HEK293 (cell line): ENCODE measurements around the gene A2ML1.

Experiments used
- CTCF ChIA-PET: fragments of 350-600 bp; formaldehyde crosslinking; extraction: SDS; loops from one replicate; lab custom pipeline; 2021; ENCODE audit warnings: antibody characterized with exemption; lab: Yijun Ruan, JAX
- POLR2A ChIA-PET: fragments of 300-600 bp; formaldehyde crosslinking; extraction: SDS; loops from one replicate; lab custom pipeline; 2020; ENCODE audit warnings: antibody characterized with exemption, inconsistent platforms; lab: Yijun Ruan, JAX
- H3K27ac ChIP-seq: fragments of 200-500 bp; sonication (Bioruptor generic); 2 replicates; pipeline ENCODE4 v1.5.1; 2014; ENCODE audit warnings: low read depth, low read length, control low read depth, inconsistent platforms; ENCODE audit errors: extremely low read depth
- H3K36me3 ChIP-seq, 2 experiments: fragments of 200-500 bp in 1 of 2; sonication (Bioruptor generic) in 1 of 2; 1 replicate in 1 of 2; 2 replicates in 1 of 2; pipeline ENCODE4 v1.5.1; 2014 to 2017; ENCODE audit warnings: inconsistent platforms in 2 of 2, low read length in 2 of 2; ENCODE audit not compliant: control insufficient read depth in 2 of 2, insufficient read depth in 1 of 2
- H3K4me1 ChIP-seq: fragments of 200-500 bp; sonication (Bioruptor generic); 2 replicates; pipeline ENCODE4 v1.5.1; 2014; ENCODE audit warnings: mild to moderate bottlenecking, low read length, inconsistent platforms; ENCODE audit not compliant: control insufficient read depth, insufficient read depth
- H3K4me3 ChIP-seq: 2 replicates; pipeline ENCODE4 v1.5.1; 2011; ENCODE audit warnings: low read depth, mild to moderate bottlenecking, control low read depth, low read length, moderate library complexity
- H3K9me3 ChIP-seq: fragments of 200-500 bp; sonication (Bioruptor generic); 2 replicates; pipeline ENCODE4 v1.5.1; 2014; ENCODE audit warnings: low read depth, low read length, inconsistent platforms; ENCODE audit not compliant: control insufficient read depth, insufficient read depth
- GLIS1 ChIP-seq: fragments of 450-650 bp; formaldehyde crosslinking; IDR thresholded peaks from 2 replicates; pipeline ENCODE4 v1.5.1; 2016; ENCODE audit warnings: missing biosample characterization, missing genetic modification characterization
- GLIS2 ChIP-seq: fragments of 450-650 bp; formaldehyde crosslinking; IDR thresholded peaks from 2 replicates; pipeline ENCODE4 v1.5.1; 2016; ENCODE audit warnings: missing biosample characterization, missing genetic modification characterization
- HOXD13 ChIP-seq: sonication (generic); formaldehyde crosslinking; IDR thresholded peaks from 2 replicates; pipeline ENCODE4 v1.8.0; 2022; ENCODE audit warnings: missing genetic modification reagents, borderline replicate concordance
- KLF1 ChIP-seq: fragments of 450-650 bp; formaldehyde crosslinking; IDR thresholded peaks from 2 replicates; pipeline ENCODE4 v1.5.1; 2016; ENCODE audit warnings: missing biosample characterization, missing genetic modification characterization
- KLF9 ChIP-seq: fragments of 450-650 bp; formaldehyde crosslinking; IDR thresholded peaks from 2 replicates; pipeline ENCODE4 v1.5.1; 2016; ENCODE audit warnings: missing biosample characterization, missing genetic modification characterization, low read depth
- MEIS1 ChIP-seq: sonication (generic); formaldehyde crosslinking; IDR thresholded peaks from 2 replicates; pipeline ENCODE4 v1.8.1; 2022; ENCODE audit warnings: missing genetic modification reagents, mild to moderate bottlenecking, borderline replicate concordance
- REPIN1 ChIP-seq: fragments of 450-650 bp; formaldehyde crosslinking; IDR thresholded peaks from 2 replicates; pipeline ENCODE4 v1.5.1; 2017; ENCODE audit warnings: missing biosample characterization, missing genetic modification characterization, low read depth
- ZBTB17 ChIP-seq: fragments of 450-650 bp; formaldehyde crosslinking; IDR thresholded peaks from 2 replicates; pipeline ENCODE4 v1.5.1; 2016; ENCODE audit warnings: missing biosample characterization, missing genetic modification characterization
- ZEB2 ChIP-seq: fragments of 450-650 bp; formaldehyde crosslinking; IDR thresholded peaks from 2 replicates; pipeline ENCODE4 v1.5.1; 2016; ENCODE audit warnings: missing biosample characterization, missing genetic modification characterization
- ZFP69B ChIP-seq: fragments of 450-650 bp; formaldehyde crosslinking; IDR thresholded peaks from 2 replicates; pipeline ENCODE4 v1.5.1; 2016; ENCODE audit warnings: missing biosample characterization, missing genetic modification characterization
- ZNF140 ChIP-seq: fragments of 450-650 bp; formaldehyde crosslinking; IDR thresholded peaks from 2 replicates; pipeline ENCODE4 v1.5.1; 2016; ENCODE audit warnings: missing biosample characterization, missing genetic modification characterization
- ZNF274 ChIP-seq, 2 experiments: fragments of 200-500 bp in 1 of 2; fragments of 450-650 bp in 1 of 2; sonication (Bioruptor generic) in 1 of 2; formaldehyde crosslinking in 1 of 2; IDR thresholded peaks; 2 replicates each; pipeline versions ENCODE4 v1.5.1 to v1.6.1; 2014 to 2016; ENCODE audit warnings: borderline replicate concordance in 1 of 2, inconsistent platforms in 1 of 2, low read length in 1 of 2, missing biosample characterization in 1 of 2, missing genetic modification characterization in 1 of 2
- ZNF366 ChIP-seq: fragments of 450-650 bp; formaldehyde crosslinking; conservative IDR thresholded peaks from 2 replicates; pipeline ENCODE4 v1.5.1; 2016; ENCODE audit warnings: missing biosample characterization, missing genetic modification characterization
- ZNF394 ChIP-seq: fragments of 450-650 bp; formaldehyde crosslinking; IDR thresholded peaks from 2 replicates; pipeline ENCODE4 v1.5.1; 2016; ENCODE audit warnings: missing biosample characterization, missing genetic modification characterization, mild to moderate bottlenecking, moderate library complexity, borderline replicate concordance
- ZNF510 ChIP-seq: fragments of 450-650 bp; formaldehyde crosslinking; IDR thresholded peaks from 2 replicates; pipeline ENCODE4 v1.5.1; 2018; ENCODE audit warnings: mild to moderate bottlenecking, missing genetic modification characterization, missing biosample characterization; ENCODE audit not compliant: insufficient replicate concordance
- ZNF548 ChIP-seq: fragments of 450-650 bp; formaldehyde crosslinking; IDR thresholded peaks from 2 replicates; pipeline ENCODE4 v1.5.1; 2016; ENCODE audit warnings: missing biosample characterization, missing genetic modification characterization
- ZNF658 ChIP-seq: fragments of 450-650 bp; formaldehyde crosslinking; IDR thresholded peaks from 2 replicates; pipeline ENCODE4; 2016; ENCODE audit warnings: missing biosample characterization, missing genetic modification characterization
- ZNF660 ChIP-seq: fragments of 450-650 bp; IDR thresholded peaks from 2 replicates; pipeline ENCODE4 v1.5.1; 2018; ENCODE audit warnings: missing biosample characterization, mild to moderate bottlenecking, missing genetic modification characterization
- ZNF791 ChIP-seq: fragments of 450-650 bp; formaldehyde crosslinking; IDR thresholded peaks from 2 replicates; pipeline ENCODE4 v1.5.1; 2016; ENCODE audit warnings: missing biosample characterization, missing genetic modification characterization
- ZNF830 ChIP-seq: fragments of 450-650 bp; IDR thresholded peaks from 2 replicates; pipeline ENCODE4 v1.5.0; 2018; ENCODE audit warnings: missing biosample characterization, missing genetic modification characterization, low read depth, mild to moderate bottlenecking, moderate library complexity
- ZSCAN16 ChIP-seq: fragments of 450-650 bp; formaldehyde crosslinking; IDR thresholded peaks from 2 replicates; pipeline ENCODE4 v1.5.1; 2016; ENCODE audit warnings: missing biosample characterization, missing genetic modification characterization
- ZSCAN23 ChIP-seq: fragments of 450-650 bp; formaldehyde crosslinking; IDR thresholded peaks from 2 replicates; pipeline ENCODE4 v1.5.1; 2016; ENCODE audit warnings: missing biosample characterization, missing genetic modification characterization
- ZSCAN30 ChIP-seq: fragments of 450-650 bp; IDR thresholded peaks from 2 replicates; pipeline ENCODE4 v1.5.1; 2018; ENCODE audit warnings: missing biosample characterization, mild to moderate bottlenecking, missing genetic modification characterization, moderate library complexity
- TF ChIP-seq, protein P1 (sequence below): fragments of 450-650 bp; formaldehyde crosslinking; IDR thresholded peaks from 2 replicates; pipeline ENCODE4; 2016; ENCODE audit warnings: missing biosample characterization, missing genetic modification characterization
- TF ChIP-seq, protein P2 (sequence below): fragments of 450-650 bp; formaldehyde crosslinking; IDR thresholded peaks from 2 replicates; pipeline ENCODE4 v1.5.1; 2016; ENCODE audit warnings: missing biosample characterization, missing genetic modification characterization
- TF ChIP-seq, protein P3 (sequence below): fragments of 450-650 bp; formaldehyde crosslinking; conservative IDR thresholded peaks from 2 replicates; pipeline ENCODE4 v1.5.1; 2016; ENCODE audit warnings: low read depth, missing biosample characterization, missing genetic modification characterization

A2ML1 gene

DNA sequence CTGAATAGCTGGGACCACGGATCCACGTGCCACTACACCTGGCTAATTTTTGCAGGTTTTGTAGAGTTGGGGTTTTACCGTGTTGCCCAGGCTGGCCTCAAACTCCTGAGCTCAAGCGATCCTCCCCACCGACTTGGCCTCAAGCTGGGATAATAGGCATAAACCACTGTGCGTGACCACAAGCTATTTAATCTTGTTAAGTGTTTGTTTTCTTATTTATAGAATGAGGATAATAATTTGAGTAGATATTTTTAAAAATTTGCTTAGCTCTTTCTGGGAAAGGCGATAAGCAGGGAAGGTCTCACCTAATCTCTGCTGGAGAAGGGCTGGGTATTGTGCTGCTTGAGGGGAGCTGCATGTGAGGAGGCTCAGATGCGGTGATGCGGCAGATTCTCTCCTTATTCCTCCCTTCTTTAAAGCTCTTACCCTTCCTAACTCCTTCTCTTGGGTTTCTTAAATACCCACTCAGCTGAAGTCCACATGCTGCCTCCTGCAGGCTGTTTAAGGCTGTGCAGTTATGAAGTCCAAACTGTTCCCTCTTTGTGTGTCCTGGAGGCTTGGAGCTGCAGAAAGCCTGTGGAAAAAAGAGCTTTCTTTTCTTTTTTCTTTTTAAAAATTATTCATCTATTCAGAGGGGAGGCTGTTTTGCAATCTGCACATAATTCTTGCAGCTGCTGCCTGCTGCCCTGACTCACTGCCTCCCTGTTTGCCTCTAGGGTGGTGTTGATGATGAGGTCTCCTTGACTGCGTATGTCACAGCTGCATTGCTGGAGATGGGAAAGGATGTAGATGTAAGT, 37.9 kb downstream of the A2ML1 start (continued):
- TF ChIP-seq, protein P1, sequence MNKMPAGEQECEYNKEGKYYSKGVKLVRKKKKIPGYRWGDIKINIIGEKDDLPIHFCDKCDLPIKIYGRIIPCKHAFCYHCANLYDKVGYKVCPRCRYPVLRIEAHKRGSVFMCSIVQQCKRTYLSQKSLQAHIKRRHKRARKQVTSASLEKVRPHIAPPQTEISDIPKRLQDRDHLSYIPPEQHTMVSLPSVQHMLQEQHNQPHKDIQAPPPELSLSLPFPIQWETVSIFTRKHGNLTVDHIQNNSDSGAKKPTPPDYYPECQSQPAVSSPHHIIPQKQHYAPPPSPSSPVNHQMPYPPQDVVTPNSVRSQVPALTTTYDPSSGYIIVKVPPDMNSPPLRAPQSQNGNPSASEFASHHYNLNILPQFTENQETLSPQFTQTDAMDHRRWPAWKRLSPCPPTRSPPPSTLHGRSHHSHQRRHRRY (tag by site-specific recombination): no peak
- TF ChIP-seq REPIN1: no peak
- TF ChIP-seq ZNF274 (IDR thresholded peaks at IDR 0.05; ENCODE audit: low read length): no peak
- TF ChIP-seq ZNF274 (tag by site-specific recombination; IDR thresholded peaks at IDR 0.05; ENCODE audit: borderline replicate concordance): no peak
- TF ChIP-seq ZSCAN16 (tag by site-specific recombination): no peak
- peak; percentile 66 for TF ChIP-seq ZBTB17 (tag by site-specific recombination)
- peak; percentile 81 for TF ChIP-seq ZNF366 (tag by site-specific recombination)
- TF ChIP-seq ZNF140 (tag by site-specific recombination): no peak
- TF ChIP-seq ZSCAN23 (tag by site-specific recombination): no peak
- TF ChIP-seq HOXD13 (CRISPR knock-in tag): no peak
- TF ChIP-seq KLF1 (tag by site-specific recombination): no peak; the same call in 1 of the 2 replicates
- no peak for TF ChIP-seq ZNF791
- TF ChIP-seq ZFP69B (tag by site-specific recombination): no peak

DNA sequence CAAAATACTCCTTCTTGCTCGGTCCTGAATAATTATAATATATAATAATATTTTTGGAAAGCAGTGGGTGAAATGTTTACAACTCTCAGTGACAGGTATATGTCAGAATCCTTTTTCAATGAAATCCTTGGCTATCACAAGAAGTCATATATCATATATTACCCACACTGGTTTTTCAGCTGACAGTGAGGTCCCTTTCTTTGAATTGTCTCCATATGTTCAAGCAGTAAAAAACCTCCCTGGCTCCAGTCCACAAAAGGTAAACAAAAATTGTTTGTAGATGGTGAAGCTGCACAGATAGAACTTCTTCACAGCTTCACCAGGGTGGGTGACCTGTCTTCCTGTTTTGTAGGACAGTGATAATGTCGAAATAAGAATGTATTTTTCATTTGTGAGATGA, 44.0 kb downstream of the A2ML1 start:
- TF ChIP-seq ZNF830 (tag by site-specific recombination) (no peak), ZNF510 (tag by site-specific recombination) (no peak), ZNF394 (tag by site-specific recombination) (no peak), MEIS1 (CRISPR knock-in tag) (no peak), ZEB2 (tag by site-specific recombination) (no peak), KLF9 (tag by site-specific recombination) (no peak), GLIS1 (tag by site-specific recombination) (no peak), ZNF660 (tag by site-specific recombination) (no peak), ZSCAN30 (tag by site-specific recombination) (no peak), ZNF548 (tag by site-specific recombination) (no peak), ZNF658 (tag by site-specific recombination) (no peak), ZNF140 (tag by site-specific recombination) (no peak), GLIS2 (tag by site-specific recombination) (no peak)
- TF ChIP-seq, protein P2, sequence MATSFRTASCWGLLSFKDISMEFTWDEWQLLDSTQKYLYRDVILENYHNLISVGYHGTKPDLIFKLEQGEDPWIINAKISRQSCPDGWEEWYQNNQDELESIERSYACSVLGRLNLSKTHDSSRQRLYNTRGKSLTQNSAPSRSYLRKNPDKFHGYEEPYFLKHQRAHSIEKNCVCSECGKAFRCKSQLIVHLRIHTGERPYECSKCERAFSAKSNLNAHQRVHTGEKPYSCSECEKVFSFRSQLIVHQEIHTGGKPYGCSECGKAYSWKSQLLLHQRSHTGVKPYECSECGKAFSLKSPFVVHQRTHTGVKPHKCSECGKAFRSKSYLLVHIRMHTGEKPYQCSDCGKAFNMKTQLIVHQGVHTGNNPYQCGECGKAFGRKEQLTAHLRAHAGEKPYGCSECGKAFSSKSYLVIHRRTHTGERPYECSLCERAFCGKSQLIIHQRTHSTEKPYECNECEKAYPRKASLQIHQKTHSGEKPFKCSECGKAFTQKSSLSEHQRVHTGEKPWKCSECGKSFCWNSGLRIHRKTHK (tag by site-specific recombination): no peak
- TF ChIP-seq, protein P3, sequence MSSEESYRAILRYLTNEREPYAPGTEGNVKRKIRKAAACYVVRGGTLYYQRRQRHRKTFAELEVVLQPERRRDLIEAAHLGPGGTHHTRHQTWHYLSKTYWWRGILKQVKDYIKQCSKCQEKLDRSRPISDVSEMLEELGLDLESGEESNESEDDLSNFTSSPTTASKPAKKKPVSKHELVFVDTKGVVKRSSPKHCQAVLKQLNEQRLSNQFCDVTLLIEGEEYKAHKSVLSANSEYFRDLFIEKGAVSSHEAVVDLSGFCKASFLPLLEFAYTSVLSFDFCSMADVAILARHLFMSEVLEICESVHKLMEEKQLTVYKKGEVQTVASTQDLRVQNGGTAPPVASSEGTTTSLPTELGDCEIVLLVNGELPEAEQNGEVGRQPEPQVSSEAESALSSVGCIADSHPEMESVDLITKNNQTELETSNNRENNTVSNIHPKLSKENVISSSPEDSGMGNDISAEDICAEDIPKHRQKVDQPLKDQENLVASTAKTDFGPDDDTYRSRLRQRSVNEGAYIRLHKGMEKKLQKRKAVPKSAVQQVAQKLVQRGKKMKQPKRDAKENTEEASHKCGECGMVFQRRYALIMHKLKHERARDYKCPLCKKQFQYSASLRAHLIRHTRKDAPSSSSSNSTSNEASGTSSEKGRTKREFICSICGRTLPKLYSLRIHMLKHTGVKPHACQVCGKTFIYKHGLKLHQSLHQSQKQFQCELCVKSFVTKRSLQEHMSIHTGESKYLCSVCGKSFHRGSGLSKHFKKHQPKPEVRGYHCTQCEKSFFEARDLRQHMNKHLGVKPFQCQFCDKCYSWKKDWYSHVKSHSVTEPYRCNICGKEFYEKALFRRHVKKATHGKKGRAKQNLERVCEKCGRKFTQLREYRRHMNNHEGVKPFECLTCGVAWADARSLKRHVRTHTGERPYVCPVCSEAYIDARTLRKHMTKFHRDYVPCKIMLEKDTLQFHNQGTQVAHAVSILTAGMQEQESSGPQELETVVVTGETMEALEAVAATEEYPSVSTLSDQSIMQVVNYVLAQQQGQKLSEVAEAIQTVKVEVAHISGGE (tag by site-specific recombination): no peak
- Histone ChIP-seq H3K9me3 (no peaks in the 10 kb centered on the region), H3K27ac (no peak overlapping the region), H3K4me1 (peaks cover 3% of the 10 kb centered on the region; the same call in 1 of the 2 replicates), H3K36me3 (no peaks in the 10 kb centered on the region), H3K4me3 (no peak overlapping the region)
- CTCF ChIA-PET: interaction anchor here (0.5 kb wide), 1 partner anchor 183 kb away, joined by 4 read pairs; no protein-coding TSS in a partner anchor
- POLR2A ChIA-PET: no interaction called here
